PC-3 (cell line): ENCODE measurements around the gene TPO. TPM values are rescaled to one million over a fixed set of nuclear protein-coding genes. Genes with fewer than 3 reads are reported as not detected.

Source experiments
- ATAC-seq: fragments of 200-7000 bp; cut with Tn5 transposase; 2 replicates; pipeline ENCODE4 v1.9.1; 2020; ENCODE audit warnings: mild to moderate bottlenecking, moderate library complexity
- Bru-seq: library from RNA; stranded (reverse); fragments of 400-500 nt; gene quantifications from one replicate; lab custom pipeline; 2021; lab: Mats Ljungman, UMichigan
- BruChase-seq, 2 experiments: library from RNA; stranded (reverse); fragments of 400-500 nt; gene quantifications; one replicate each; lab custom pipeline; 2021; lab: Mats Ljungman, UMichigan
- BruUV-seq: library from RNA; stranded (reverse); fragments of 400-500 nt; replicated peaks from 2 replicates; lab custom pipeline; 2021; lab: Mats Ljungman, UMichigan
- CTCF ChIA-PET: fragments of 300-600 bp; sonication (Branson Sonifier 250); formaldehyde crosslinking; loops from one replicate; lab custom pipeline; 2022; ENCODE audit warnings: antibody characterized with exemption; lab: Charles Lee
- POLR2A ChIA-PET: fragments of 300-600 bp; sonication (Branson Sonifier 250); formaldehyde crosslinking; loops from one replicate; lab custom pipeline; 2022; ENCODE audit warnings: antibody characterized with exemption; ENCODE audit not compliant: unreplicated experiment; lab: Charles Lee
- DNase-seq: peaks from one replicate; pipeline ENCODE4 v3.0.0-alpha.2; 2015
- H2AFZ ChIP-seq: fragments of 300-600 bp; sonication (generic); 2 replicates; pipeline ENCODE4 v1.6.0; 2016; ENCODE audit warnings: antibody characterized with exemption, low read length
- H3F3A ChIP-seq: fragments of 300-600 bp; sonication (generic); one replicate; pipeline ENCODE4 v1.6.0; 2017; ENCODE audit warnings: antibody characterized with exemption, low read length, control low read depth, mild to moderate bottlenecking; ENCODE audit not compliant: unreplicated experiment
- H3K27ac ChIP-seq: fragments of 300-600 bp; sonication (generic); 2 replicates; pipeline ENCODE4 v1.5.1; 2016; ENCODE audit warnings: mild to moderate bottlenecking, low read length
- H3K27me3 ChIP-seq: fragments of 300-600 bp; sonication (generic); 2 replicates; pipeline ENCODE4 v1.6.1; 2016; ENCODE audit warnings: low read length, mixed read lengths
- H3K36me3 ChIP-seq: fragments of 300-600 bp; sonication (generic); 2 replicates; pipeline ENCODE4 v1.6.1; 2016; ENCODE audit warnings: low read depth, mixed run types, low read length, mixed read lengths
- H3K4me1 ChIP-seq: fragments of 300-600 bp; sonication (generic); 2 replicates; pipeline ENCODE4 v1.5.1; 2016; ENCODE audit warnings: low read length; ENCODE audit not compliant: insufficient read depth
- H3K4me2 ChIP-seq: fragments of 300-600 bp; sonication (generic); 2 replicates; pipeline ENCODE4 v1.6.0; 2016; ENCODE audit warnings: low read length
- H3K4me3 ChIP-seq: fragments of 300-600 bp; sonication (generic); 2 replicates; pipeline ENCODE4 v1.5.1; 2016; ENCODE audit warnings: mild to moderate bottlenecking, low read length, mixed read lengths
- H3K79me2 ChIP-seq: fragments of 300-600 bp; sonication (generic); 2 replicates; pipeline ENCODE4 v1.6.1; 2017; ENCODE audit warnings: low read length, mixed read lengths
- H3K9ac ChIP-seq: fragments of 300-600 bp; sonication (generic); 2 replicates; pipeline ENCODE4 v1.6.0; 2016; ENCODE audit warnings: mild to moderate bottlenecking, low read length
- H3K9me2 ChIP-seq: fragments of 300-600 bp; sonication (generic); replicated peaks from 2 replicates; pipeline ENCODE4 v1.6.1; 2016; ENCODE audit warnings: mixed run types, low read length, mixed read lengths
- H3K9me3 ChIP-seq: fragments of 300-600 bp; sonication (generic); 2 replicates; pipeline ENCODE4 v1.6.1; 2016; ENCODE audit warnings: low read length, mixed read lengths
- H4K20me1 ChIP-seq: fragments of 300-600 bp; sonication (generic); 2 replicates; pipeline ENCODE4 v1.6.1; 2016; ENCODE audit warnings: low read length, mixed read lengths
- CTCF ChIP-seq: fragments of 300-600 bp; sonication (generic); conservative IDR thresholded peaks from 2 replicates; pipeline ENCODE4 v1.5.1; 2017; ENCODE audit warnings: antibody characterized with exemption, low read depth, mild to moderate bottlenecking, low read length
- EZH2 ChIP-seq: fragments of 300-600 bp; sonication (generic); IDR thresholded peaks from one replicate; pipeline ENCODE4 v1.6.1; 2017; ENCODE audit warnings: antibody characterized with exemption, mild to moderate bottlenecking, low read length; ENCODE audit not compliant: unreplicated experiment
- EZH2phosphoT487 ChIP-seq: fragments of 300-600 bp; sonication (generic); IDR thresholded peaks from 2 replicates; pipeline ENCODE4 v1.6.1; 2018; ENCODE audit warnings: mild to moderate bottlenecking, antibody characterized with exemption, low read length, borderline replicate concordance
- intact Hi-C: fragments of 100-400 bp; cut with micrococcal nuclease; formaldehyde crosslinking; loops from 2 replicates; pipeline ENCODE4 v1.9.0; 2023
- long read RNA-seq: library from polyadenylated mRNA; unstranded; transcript quantifications from one replicate; pipeline ENCODE4 v2.0.0, GENCODE V29; 2021; ENCODE audit not compliant: unreplicated experiment
- total RNA-seq: library from RNA; depleted of rRNA; stranded (reverse); fragments of >200 nt; gene quantifications from 2 replicates; pipeline ENCODE4 v1.2.3, GENCODE V29; 2014; rRNA removed

TPO gene
- total RNA-seq (not detected in 2 replicates), Bru-seq, nascent RNA (not detected), BruChase-seq, experiment 1, labeled RNA remaining after a 6-hour chase (not detected), BruChase-seq, experiment 2, labeled RNA remaining after a 2-hour chase (not detected)
- long read RNA-seq, result 0 reads

- ChIA-PET CTCF (no interaction called here), POLR2A (no interaction called here)
- Histone ChIP-seq H3K4me1 (no peaks in the 10 kb centered on the region), H3K4me2 (no peak within 1 kb of the TSS), H3K79me2 (no peaks in the 10 kb centered on the region), H3K4me3 (no peak within 1 kb of the TSS), H3K36me3 (no peaks in the 10 kb centered on the region), H2AFZ (no peak within 1 kb of the TSS), H3F3A (no peaks in the 10 kb centered on the region), H3K9ac (no peak within 1 kb of the TSS), H3K27ac (no peak within 1 kb of the TSS), H3K9me2 (no peaks in the 10 kb centered on the region), H3K9me3 (no peaks in the 10 kb centered on the region), H3K27me3 (peaks cover 62% of the 10 kb centered on the region), H4K20me1 (no peaks in the 10 kb centered on the region)
- no TSS peak for BruUV-seq
- no peak for TF ChIP-seq EZH2
- TF ChIP-seq EZH2phosphoT487, result no peak
- no peak for TF ChIP-seq CTCF
- intact Hi-C loops, result no loop called here
- ATAC-seq (no peak), DNase-seq (no peak)
Observed at GRCh38 chr2:1413156-1413710, at the start of gene TPO. Gene TPO (plus strand): TSS chr2:1413463. CDS start chr2:1414409, 946 bp downstream.

GRCh38 chr2:1366546-1367134 is 46.6 kb upstream of the TPO start:
- no peaks in the 10 kb centered on the region for H3K79me2 ChIP-seq
- intact Hi-C loops, result no loop called here
- POLR2A ChIA-PET, result no interaction called here
- no peaks in the 10 kb centered on the region for H3K9me2 ChIP-seq
- no peak overlapping the region for H3K4me3 ChIP-seq
- H3F3A ChIP-seq, result no peaks in the 10 kb centered on the region
- no peak overlapping the region for H3K4me2 ChIP-seq
- no peak overlapping the region for H3K27ac ChIP-seq
- no peak for ATAC-seq
- H2AFZ ChIP-seq, result no peak overlapping the region
- BruUV-seq, result no TSS peak
- TF ChIP-seq EZH2phosphoT487, result no peak
- TF ChIP-seq CTCF, result no peak
- no peak for TF ChIP-seq EZH2
- no peaks in the 10 kb centered on the region for H3K36me3 ChIP-seq
- no peak overlapping the region for H3K9ac ChIP-seq
- H4K20me1 ChIP-seq, result no peaks in the 10 kb centered on the region
- H3K27me3 ChIP-seq, result peaks cover 70% of the 10 kb centered on the region
- CTCF ChIA-PET, result no interaction called here
- DNase-seq, result no peak
- no peaks in the 10 kb centered on the region for H3K4me1 ChIP-seq
- no peaks in the 10 kb centered on the region for H3K9me3 ChIP-seq

- Histone ChIP-seq H3F3A (no peaks in the 10 kb centered on the region), H3K27me3 (peaks cover 79% of the 10 kb centered on the region), H3K27ac (no peak overlapping the region), H2AFZ (no peak overlapping the region), H3K36me3 (no peaks in the 10 kb centered on the region), H3K4me1 (no peaks in the 10 kb centered on the region), H3K4me2 (no peak overlapping the region), H3K9me3 (no peaks in the 10 kb centered on the region), H3K4me3 (no peak overlapping the region), H3K9me2 (no peaks in the 10 kb centered on the region), H3K9ac (no peak overlapping the region), H3K79me2 (no peaks in the 10 kb centered on the region), H4K20me1 (no peaks in the 10 kb centered on the region)
- ChIA-PET POLR2A (no interaction called here), CTCF (no interaction called here)
- no TSS peak for BruUV-seq
- intact Hi-C loops, result no loop called here
- ATAC-seq (no peak), DNase-seq (no peak)
- TF ChIP-seq EZH2phosphoT487 (no peak), EZH2 (no peak), CTCF (no peak)
Observed at GRCh38 chr2:1367601-1368000, 45.7 kb upstream of the TPO start.
